ENCODE results near the gene SMAD6. TPM values are rescaled to one million over a fixed set of nuclear protein-coding genes. Genes with fewer than 3 reads are reported as not detected.

The SMAD6 gene
- total and polyA plus RNA-seq, 10 of the 15 experiments (the other 5 are each of a cell fraction or from before 2014, with no cell fraction given), result under 0.01 to 0.10 (median 0.03) TPM; not detected in 7

GRCh38 chr15:66696770-66697169, 5.3 kb upstream of the SMAD6 start:
- TF ChIP-seq E2F8 (IDR thresholded peaks at IDR 0.05; ENCODE audit: low read depth, partially characterized antibody) (no peak), NRF1 (conservative IDR thresholded peaks at IDR 0.05; ENCODE audit: low read depth, low read length) (no peak), USF2 (IDR thresholded peaks at IDR 0.05; ENCODE audit: borderline replicate concordance, low read depth, low read length) (no peak), SIX5 (IDR thresholded peaks at IDR 0.05; ENCODE audit: low read depth, low read length, severe bottlenecking) (no peak), HCFC1 (IDR thresholded peaks at IDR 0.05; ENCODE audit: low read length) (no peak), ZNF622 (IDR thresholded peaks at IDR 0.05) (no peak)
- WGBS (ENCODE audit: insufficient coverage, insufficient replicate concordance, low lambda C conversion rate, missing lambda C conversion rate), result 63% methylated on average over 4 of the region's 4 CpGs
- H3K27me3 ChIP-seq (replicated peaks in 1 of 2; ENCODE audit: control insufficient read depth in 2 of 2, insufficient read depth in 2 of 2, low read length in 1 of 2), result no peaks in the 10 kb centered on the region; a peak in 1 of 4 replicates
- H3K79me2 ChIP-seq (ENCODE audit: control insufficient read depth, insufficient read depth, low read length), result no peaks in the 10 kb centered on the region
- no peak for DNase-seq (ENCODE audit: low read depth, low spot score)
- H3K4me2 ChIP-seq (ENCODE audit: control insufficient read depth, insufficient read depth), result no peak overlapping the region
- no peaks in the 10 kb centered on the region for H4K20me1 ChIP-seq (ENCODE audit: control insufficient read depth, insufficient read depth)
- intact Hi-C loops (cut with micrococcal nuclease; ENCODE audit: unreplicated experiment), result loop anchor here (10.0 kb wide), 1 partner anchor 158 kb away; no protein-coding TSS in a partner anchor
- in situ Hi-C loops (cut with MboI), result no loop called here
- CTCF ChIA-PET, result interaction anchor here (2.0 kb wide), 1 partner anchor 78 kb away, joined by 7 read pairs; no protein-coding TSS in a partner anchor
- ATAC-seq, result no peak
- RAD21 ChIA-PET (ENCODE audit: unreplicated experiment), result no interaction called here
- no peak overlapping the region for H2AFZ ChIP-seq (ENCODE audit: control insufficient read depth, low read depth, low read length)
- H3K4me1 ChIP-seq (ENCODE audit: control insufficient read depth, insufficient read depth, low read length), result peaks cover 13% of the 10 kb centered on the region
- POLR2A ChIA-PET, result no interaction called here
- no peaks in the 10 kb centered on the region for H3K36me3 ChIP-seq (ENCODE audit: control insufficient read depth in 2 of 2, insufficient read depth in 2 of 2, low read length in 1 of 2)
- SMC1A ChIA-PET (ENCODE audit: uncharacterized antibody, unreplicated experiment), result no interaction called here
- no TSS peak for BruUV-seq (replicated peaks)
- H3K9me3 ChIP-seq (replicated peaks; ENCODE audit: control insufficient read depth, insufficient read depth, low read length), result no peaks in the 10 kb centered on the region
- H3K27ac ChIP-seq (ENCODE audit: control insufficient read depth, insufficient read depth), result no peak overlapping the region
- no peak overlapping the region for H3K9ac ChIP-seq (ENCODE audit: control insufficient read depth, insufficient read depth, low read length)
- H3K4me3 ChIP-seq, result no peak overlapping the region
- FAIRE-seq, result no peak

Data from GM12878 (cell line).